GM23338 (cell line): Measurements from ENCODE around the gene ANAPC2. TPM values are rescaled to one million over a fixed set of nuclear protein-coding genes. Genes with fewer than 3 reads are reported as not detected.

Experiments
- ATAC-seq: fragments of 200-7000 bp; cut with Tn5 transposase; 3 replicates; pipeline ENCODE4 v1.9.1; 2020
- DNase-seq: peaks from one replicate; pipeline ENCODE4 v3.0.0-alpha.2; 2015; ENCODE audit warnings: low spot score
- H2AFZ ChIP-seq: fragments of 200-600 bp; sonication (generic); 2 replicates; pipeline ENCODE4 v1.8.0; 2016; ENCODE audit warnings: antibody characterized with exemption, mild to moderate bottlenecking, moderate library complexity
- H3F3A ChIP-seq: fragments of 200-600 bp; sonication (generic); replicated peaks from 2 replicates; pipeline ENCODE4 v1.8.0; 2017; ENCODE audit warnings: antibody characterized with exemption, mixed run types, low read depth
- H3K27ac ChIP-seq: fragments of 200-600 bp; sonication (generic); 2 replicates; pipeline ENCODE4 v1.6.1; 2016; ENCODE audit warnings: low read depth
- H3K27me3 ChIP-seq: fragments of 200-600 bp; sonication (generic); 2 replicates; pipeline ENCODE4 v1.8.0; 2016; ENCODE audit warnings: mild to moderate bottlenecking, mixed run types, moderate library complexity; ENCODE audit not compliant: insufficient read depth
- H3K36me3 ChIP-seq: fragments of 200-600 bp; sonication (generic); 2 replicates; pipeline ENCODE4 v1.8.0; 2016; ENCODE audit warnings: mild to moderate bottlenecking; ENCODE audit not compliant: insufficient read depth
- H3K4me1 ChIP-seq: fragments of 200-600 bp; sonication (generic); 2 replicates; pipeline ENCODE4 v1.8.0; 2016; ENCODE audit warnings: mild to moderate bottlenecking, moderate library complexity; ENCODE audit not compliant: insufficient read depth
- H3K4me2 ChIP-seq: fragments of 200-600 bp; sonication (generic); 2 replicates; pipeline ENCODE4 v1.7.1; 2017; ENCODE audit warnings: mixed run types
- H3K4me3 ChIP-seq: fragments of 200-600 bp; sonication (generic); 2 replicates; pipeline ENCODE4 v1.6.1; 2016; ENCODE audit warnings: mixed run types
- H3K79me2 ChIP-seq: fragments of 200-600 bp; sonication (generic); replicated peaks from 2 replicates; pipeline ENCODE4 v1.8.0; 2017; ENCODE audit warnings: mild to moderate bottlenecking; ENCODE audit not compliant: insufficient read depth
- H3K9me2 ChIP-seq: fragments of 200-600 bp; sonication (generic); 2 replicates; pipeline ENCODE4 v1.8.0; 2017; ENCODE audit not compliant: insufficient read depth
- H4K20me1 ChIP-seq: fragments of 200-600 bp; sonication (generic); replicated peaks from 2 replicates; pipeline ENCODE4 v1.8.0; 2017; ENCODE audit warnings: mild to moderate bottlenecking; ENCODE audit not compliant: insufficient read depth
- H3K27ac Mint-ChIP-seq: 2 replicates; pipeline ENCODE4 v1.8.0; 2020; ENCODE audit warnings: inconsistent platforms, mild to moderate bottlenecking, moderate library complexity, mixed read lengths
- H3K27me3 Mint-ChIP-seq: 3 replicates; pipeline ENCODE4 v1.8.0; 2022; ENCODE audit warnings: low read depth, mild to moderate bottlenecking, moderate library complexity, mixed read lengths, inconsistent platforms; ENCODE audit not compliant: insufficient read depth, poor library complexity
- H3K36me3 Mint-ChIP-seq: 3 replicates; pipeline ENCODE4 v1.8.0; 2021; ENCODE audit warnings: low read depth, mild to moderate bottlenecking, inconsistent platforms, moderate library complexity, mixed read lengths
- H3K4me1 Mint-ChIP-seq: 3 replicates; pipeline ENCODE4 v1.8.0; 2020; ENCODE audit warnings: mild to moderate bottlenecking, inconsistent platforms, mixed read lengths
- H3K4me3 Mint-ChIP-seq: 3 replicates; pipeline ENCODE4 v1.8.0; 2021; ENCODE audit warnings: moderate library complexity, mild to moderate bottlenecking, inconsistent platforms, mixed read lengths
- H3K9me3 Mint-ChIP-seq: 3 replicates; pipeline ENCODE4 v1.8.0; 2020; ENCODE audit warnings: moderate library complexity, mild to moderate bottlenecking, inconsistent platforms, mixed read lengths
- CREB1 ChIP-seq: fragments of 250-450 bp; sonication (Bioruptor Pico); IDR thresholded peaks from 2 replicates; pipeline ENCODE4 v1.5.0; 2020; ENCODE audit warnings: low read depth, mild to moderate bottlenecking, moderate library complexity
- EZH2 ChIP-seq: fragments of 200-600 bp; sonication (generic); IDR thresholded peaks from one replicate; pipeline ENCODE4 v1.8.0; 2017; ENCODE audit warnings: antibody characterized with exemption, mild to moderate bottlenecking, low read depth; ENCODE audit not compliant: unreplicated experiment
- EZH2phosphoT487 ChIP-seq: fragments of 200-600 bp; sonication (generic); IDR thresholded peaks from one replicate; pipeline ENCODE4 v1.8.1; 2018; ENCODE audit warnings: antibody characterized with exemption; ENCODE audit not compliant: unreplicated experiment
- JUNB ChIP-seq: IDR thresholded peaks from one replicate; pipeline ENCODE4 v1.6.1; 2016; ENCODE audit warnings: antibody characterized with exemption; ENCODE audit not compliant: unreplicated experiment
- NANOG ChIP-seq: IDR thresholded peaks from 2 replicates; pipeline ENCODE4 v1.6.1; 2016; ENCODE audit warnings: antibody characterized with exemption, borderline replicate concordance
- POLR2AphosphoS5 ChIP-seq: IDR thresholded peaks from 2 replicates; pipeline ENCODE4 v1.6.1; 2016; ENCODE audit warnings: antibody characterized with exemption, low read depth
- STAT1 ChIP-seq: IDR thresholded peaks from one replicate; pipeline ENCODE4 v1.6.1; 2016; ENCODE audit warnings: antibody characterized with exemption; ENCODE audit not compliant: unreplicated experiment
- ZNF114 ChIP-seq: fragments of 250-450 bp; sonication (Bioruptor Pico); IDR thresholded peaks from 2 replicates; pipeline ENCODE4 v1.5.0; 2020; ENCODE audit warnings: mild to moderate bottlenecking, moderate library complexity
- ZNF331 ChIP-seq: fragments of 250-450 bp; sonication (Bioruptor Pico); IDR thresholded peaks from 2 replicates; pipeline ENCODE4 v1.5.0; 2020; ENCODE audit warnings: low read depth, mild to moderate bottlenecking, moderate library complexity
- polyA plus RNA-seq: library from polyadenylated mRNA; unstranded; fragments of >200 nt; fragmentation: Nextera tagmentation; extraction: Ambion mirVana; gene quantifications from 2 replicates; pipeline ENCODE4 v1.2.1, GENCODE V29; 2016
- total RNA-seq: library from RNA; depleted of rRNA; stranded (reverse); fragments of >200 nt; shearing (Covaris generic); gene quantifications from 2 replicates; pipeline ENCODE4 v1.2.3, GENCODE V29; 2014
- TF ChIP-seq, protein P1 (sequence below): IDR thresholded peaks from 2 replicates; pipeline ENCODE4 v1.6.1; 2016; ENCODE audit warnings: antibody characterized with exemption
- TF ChIP-seq, protein P2 (sequence below): IDR thresholded peaks from one replicate; pipeline ENCODE4 v1.6.1; 2018; ENCODE audit warnings: antibody characterized with exemption; ENCODE audit not compliant: unreplicated experiment
- TF ChIP-seq, protein P3 (sequence below), 2 experiments: fragments of 200-600 bp in 1 of 2; sonication (generic) in 1 of 2; conservative IDR thresholded peaks; 2 replicates each; pipeline versions ENCODE4 v1.5.1 to v1.6.1; 2016 to 2017; ENCODE audit warnings: antibody characterized with exemption in 2 of 2, low read depth in 2 of 2, mild to moderate bottlenecking in 2 of 2, moderate library complexity in 1 of 2
- TF ChIP-seq, protein P4 (sequence below): fragments of 250-450 bp; sonication (Bioruptor Pico); IDR thresholded peaks from 2 replicates; pipeline ENCODE4 v1.5.0; 2020; ENCODE audit warnings: mild to moderate bottlenecking, moderate library complexity

Gene ANAPC2
- total and polyA plus RNA-seq, 2 experiments from 2014 or later, result 16.4 to 42.9 TPM

DNA sequence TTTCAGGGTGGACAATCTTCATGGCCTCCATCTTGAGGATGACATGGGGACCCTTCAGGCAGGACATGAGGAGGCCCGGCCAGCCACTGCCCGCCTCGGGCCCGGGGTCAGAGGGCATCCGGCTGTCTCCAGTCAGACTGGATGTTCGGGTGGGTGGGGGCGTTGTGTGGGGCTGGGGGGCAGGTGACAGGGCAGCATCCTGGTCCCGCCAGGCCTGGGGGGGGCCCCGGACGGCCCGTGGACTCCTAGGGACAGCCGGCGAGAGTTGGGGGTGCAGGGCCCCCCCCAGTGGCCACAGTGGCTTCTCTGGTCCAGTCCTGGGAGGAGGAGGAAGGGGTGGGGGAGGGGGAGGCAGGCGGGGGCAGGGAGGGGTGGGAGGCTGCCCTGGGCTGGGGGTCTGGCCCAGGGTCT, 32.7 kb upstream of the ANAPC2 start:
- TF ChIP-seq, protein P1, sequence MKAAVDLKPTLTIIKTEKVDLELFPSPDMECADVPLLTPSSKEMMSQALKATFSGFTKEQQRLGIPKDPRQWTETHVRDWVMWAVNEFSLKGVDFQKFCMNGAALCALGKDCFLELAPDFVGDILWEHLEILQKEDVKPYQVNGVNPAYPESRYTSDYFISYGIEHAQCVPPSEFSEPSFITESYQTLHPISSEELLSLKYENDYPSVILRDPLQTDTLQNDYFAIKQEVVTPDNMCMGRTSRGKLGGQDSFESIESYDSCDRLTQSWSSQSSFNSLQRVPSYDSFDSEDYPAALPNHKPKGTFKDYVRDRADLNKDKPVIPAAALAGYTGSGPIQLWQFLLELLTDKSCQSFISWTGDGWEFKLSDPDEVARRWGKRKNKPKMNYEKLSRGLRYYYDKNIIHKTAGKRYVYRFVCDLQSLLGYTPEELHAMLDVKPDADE, result no peak
- no peak for TF ChIP-seq STAT1
- TF ChIP-seq, protein P2, sequence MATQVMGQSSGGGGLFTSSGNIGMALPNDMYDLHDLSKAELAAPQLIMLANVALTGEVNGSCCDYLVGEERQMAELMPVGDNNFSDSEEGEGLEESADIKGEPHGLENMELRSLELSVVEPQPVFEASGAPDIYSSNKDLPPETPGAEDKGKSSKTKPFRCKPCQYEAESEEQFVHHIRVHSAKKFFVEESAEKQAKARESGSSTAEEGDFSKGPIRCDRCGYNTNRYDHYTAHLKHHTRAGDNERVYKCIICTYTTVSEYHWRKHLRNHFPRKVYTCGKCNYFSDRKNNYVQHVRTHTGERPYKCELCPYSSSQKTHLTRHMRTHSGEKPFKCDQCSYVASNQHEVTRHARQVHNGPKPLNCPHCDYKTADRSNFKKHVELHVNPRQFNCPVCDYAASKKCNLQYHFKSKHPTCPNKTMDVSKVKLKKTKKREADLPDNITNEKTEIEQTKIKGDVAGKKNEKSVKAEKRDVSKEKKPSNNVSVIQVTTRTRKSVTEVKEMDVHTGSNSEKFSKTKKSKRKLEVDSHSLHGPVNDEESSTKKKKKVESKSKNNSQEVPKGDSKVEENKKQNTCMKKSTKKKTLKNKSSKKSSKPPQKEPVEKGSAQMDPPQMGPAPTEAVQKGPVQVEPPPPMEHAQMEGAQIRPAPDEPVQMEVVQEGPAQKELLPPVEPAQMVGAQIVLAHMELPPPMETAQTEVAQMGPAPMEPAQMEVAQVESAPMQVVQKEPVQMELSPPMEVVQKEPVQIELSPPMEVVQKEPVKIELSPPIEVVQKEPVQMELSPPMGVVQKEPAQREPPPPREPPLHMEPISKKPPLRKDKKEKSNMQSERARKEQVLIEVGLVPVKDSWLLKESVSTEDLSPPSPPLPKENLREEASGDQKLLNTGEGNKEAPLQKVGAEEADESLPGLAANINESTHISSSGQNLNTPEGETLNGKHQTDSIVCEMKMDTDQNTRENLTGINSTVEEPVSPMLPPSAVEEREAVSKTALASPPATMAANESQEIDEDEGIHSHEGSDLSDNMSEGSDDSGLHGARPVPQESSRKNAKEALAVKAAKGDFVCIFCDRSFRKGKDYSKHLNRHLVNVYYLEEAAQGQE, result no peak
- no peak for TF ChIP-seq CREB1 (CRISPR knock-in tag)
- no peak for TF ChIP-seq EZH2
- no peak for TF ChIP-seq JUNB
- no peak for TF ChIP-seq NANOG
- no peak for TF ChIP-seq ZNF114
- no peak for TF ChIP-seq EZH2phosphoT487
- TF ChIP-seq, protein P3, sequence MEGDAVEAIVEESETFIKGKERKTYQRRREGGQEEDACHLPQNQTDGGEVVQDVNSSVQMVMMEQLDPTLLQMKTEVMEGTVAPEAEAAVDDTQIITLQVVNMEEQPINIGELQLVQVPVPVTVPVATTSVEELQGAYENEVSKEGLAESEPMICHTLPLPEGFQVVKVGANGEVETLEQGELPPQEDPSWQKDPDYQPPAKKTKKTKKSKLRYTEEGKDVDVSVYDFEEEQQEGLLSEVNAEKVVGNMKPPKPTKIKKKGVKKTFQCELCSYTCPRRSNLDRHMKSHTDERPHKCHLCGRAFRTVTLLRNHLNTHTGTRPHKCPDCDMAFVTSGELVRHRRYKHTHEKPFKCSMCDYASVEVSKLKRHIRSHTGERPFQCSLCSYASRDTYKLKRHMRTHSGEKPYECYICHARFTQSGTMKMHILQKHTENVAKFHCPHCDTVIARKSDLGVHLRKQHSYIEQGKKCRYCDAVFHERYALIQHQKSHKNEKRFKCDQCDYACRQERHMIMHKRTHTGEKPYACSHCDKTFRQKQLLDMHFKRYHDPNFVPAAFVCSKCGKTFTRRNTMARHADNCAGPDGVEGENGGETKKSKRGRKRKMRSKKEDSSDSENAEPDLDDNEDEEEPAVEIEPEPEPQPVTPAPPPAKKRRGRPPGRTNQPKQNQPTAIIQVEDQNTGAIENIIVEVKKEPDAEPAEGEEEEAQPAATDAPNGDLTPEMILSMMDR (conservative IDR thresholded peaks at IDR 0.05; ENCODE audit: low read depth in 2 of 2), result no peak; a peak in 1 of 4 replicates
- no peak for TF ChIP-seq POLR2AphosphoS5
- TF ChIP-seq, protein P4, sequence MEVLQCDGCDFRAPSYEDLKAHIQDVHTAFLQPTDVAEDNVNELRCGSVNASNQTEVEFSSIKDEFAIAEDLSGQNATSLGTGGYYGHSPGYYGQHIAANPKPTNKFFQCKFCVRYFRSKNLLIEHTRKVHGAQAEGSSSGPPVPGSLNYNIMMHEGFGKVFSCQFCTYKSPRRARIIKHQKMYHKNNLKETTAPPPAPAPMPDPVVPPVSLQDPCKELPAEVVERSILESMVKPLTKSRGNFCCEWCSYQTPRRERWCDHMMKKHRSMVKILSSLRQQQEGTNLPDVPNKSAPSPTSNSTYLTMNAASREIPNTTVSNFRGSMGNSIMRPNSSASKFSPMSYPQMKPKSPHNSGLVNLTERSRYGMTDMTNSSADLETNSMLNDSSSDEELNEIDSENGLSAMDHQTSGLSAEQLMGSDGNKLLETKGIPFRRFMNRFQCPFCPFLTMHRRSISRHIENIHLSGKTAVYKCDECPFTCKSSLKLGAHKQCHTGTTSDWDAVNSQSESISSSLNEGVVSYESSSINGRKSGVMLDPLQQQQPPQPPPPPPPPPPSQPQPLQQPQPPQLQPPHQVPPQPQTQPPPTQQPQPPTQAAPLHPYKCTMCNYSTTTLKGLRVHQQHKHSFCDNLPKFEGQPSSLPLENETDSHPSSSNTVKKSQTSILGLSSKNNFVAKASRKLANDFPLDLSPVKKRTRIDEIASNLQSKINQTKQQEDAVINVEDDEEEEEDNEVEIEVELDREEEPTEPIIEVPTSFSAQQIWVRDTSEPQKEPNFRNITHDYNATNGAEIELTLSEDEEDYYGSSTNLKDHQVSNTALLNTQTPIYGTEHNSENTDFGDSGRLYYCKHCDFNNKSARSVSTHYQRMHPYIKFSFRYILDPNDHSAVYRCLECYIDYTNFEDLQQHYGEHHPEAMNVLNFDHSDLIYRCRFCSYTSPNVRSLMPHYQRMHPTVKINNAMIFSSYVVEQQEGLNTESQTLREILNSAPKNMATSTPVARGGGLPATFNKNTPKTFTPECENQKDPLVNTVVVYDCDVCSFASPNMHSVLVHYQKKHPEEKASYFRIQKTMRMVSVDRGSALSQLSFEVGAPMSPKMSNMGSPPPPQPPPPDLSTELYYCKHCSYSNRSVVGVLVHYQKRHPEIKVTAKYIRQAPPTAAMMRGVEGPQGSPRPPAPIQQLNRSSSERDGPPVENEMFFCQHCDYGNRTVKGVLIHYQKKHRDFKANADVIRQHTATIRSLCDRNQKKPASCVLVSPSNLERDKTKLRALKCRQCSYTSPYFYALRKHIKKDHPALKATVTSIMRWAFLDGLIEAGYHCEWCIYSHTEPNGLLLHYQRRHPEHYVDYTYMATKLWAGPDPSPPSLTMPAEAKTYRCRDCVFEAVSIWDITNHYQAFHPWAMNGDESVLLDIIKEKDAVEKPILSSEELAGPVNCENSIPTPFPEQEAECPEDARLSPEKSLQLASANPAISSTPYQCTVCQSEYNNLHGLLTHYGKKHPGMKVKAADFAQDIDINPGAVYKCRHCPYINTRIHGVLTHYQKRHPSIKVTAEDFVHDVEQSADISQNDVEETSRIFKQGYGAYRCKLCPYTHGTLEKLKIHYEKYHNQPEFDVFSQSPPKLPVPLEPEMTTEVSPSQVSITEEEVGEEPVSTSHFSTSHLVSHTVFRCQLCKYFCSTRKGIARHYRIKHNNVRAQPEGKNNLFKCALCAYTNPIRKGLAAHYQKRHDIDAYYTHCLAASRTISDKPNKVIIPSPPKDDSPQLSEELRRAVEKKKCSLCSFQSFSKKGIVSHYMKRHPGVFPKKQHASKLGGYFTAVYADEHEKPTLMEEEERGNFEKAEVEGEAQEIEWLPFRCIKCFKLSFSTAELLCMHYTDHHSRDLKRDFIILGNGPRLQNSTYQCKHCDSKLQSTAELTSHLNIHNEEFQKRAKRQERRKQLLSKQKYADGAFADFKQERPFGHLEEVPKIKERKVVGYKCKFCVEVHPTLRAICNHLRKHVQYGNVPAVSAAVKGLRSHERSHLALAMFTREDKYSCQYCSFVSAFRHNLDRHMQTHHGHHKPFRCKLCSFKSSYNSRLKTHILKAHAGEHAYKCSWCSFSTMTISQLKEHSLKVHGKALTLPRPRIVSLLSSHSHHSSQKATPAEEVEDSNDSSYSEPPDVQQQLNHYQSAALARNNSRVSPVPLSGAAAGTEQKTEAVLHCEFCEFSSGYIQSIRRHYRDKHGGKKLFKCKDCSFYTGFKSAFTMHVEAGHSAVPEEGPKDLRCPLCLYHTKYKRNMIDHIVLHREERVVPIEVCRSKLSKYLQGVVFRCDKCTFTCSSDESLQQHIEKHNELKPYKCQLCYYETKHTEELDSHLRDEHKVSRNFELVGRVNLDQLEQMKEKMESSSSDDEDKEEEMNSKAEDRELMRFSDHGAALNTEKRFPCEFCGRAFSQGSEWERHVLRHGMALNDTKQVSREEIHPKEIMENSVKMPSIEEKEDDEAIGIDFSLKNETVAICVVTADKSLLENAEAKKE (CRISPR knock-in tag), result no peak
- no peak for TF ChIP-seq ZNF331 (CRISPR knock-in tag)
- H3K27ac Mint-ChIP-seq, result no peak overlapping the region
- Histone ChIP-seq H3K4me2 (peak overlapping the region; percentile 73; the same call in 1 of the 2 replicates), H3K4me3 (peak overlapping the region; percentile 58), H3F3A (0 out of 2 replicates have a peak, but pooled peaks cover 9% of the 10 kb centered on the region), H3K9me2 (no peaks in the 10 kb centered on the region), H2AFZ (no peak overlapping the region), H3K79me2 (no peaks in the 10 kb centered on the region), H4K20me1 (no peaks in the 10 kb centered on the region), H3K36me3 (no peaks in the 10 kb centered on the region), H3K27ac (no peak overlapping the region), H3K4me1 (peaks cover 3% of the 10 kb centered on the region; the same call in 1 of the 2 replicates), H3K27me3 (peaks cover 9% of the 10 kb centered on the region; the same call in 1 of the 2 replicates)
- H3K4me3 Mint-ChIP-seq, result peak overlapping the region; percentile 30; the same call in 1 of the 3 replicates
- H3K9me3 Mint-ChIP-seq, result no peaks in the 10 kb centered on the region
- ATAC-seq (no peak), DNase-seq (no peak)
- peaks cover 7% of the 10 kb centered on the region; the same call in 2 of the 3 replicates for H3K4me1 Mint-ChIP-seq
- H3K27me3 Mint-ChIP-seq, result no peaks in the 10 kb centered on the region
- no peaks in the 10 kb centered on the region; the same call in 2 of the 3 replicates for H3K36me3 Mint-ChIP-seq
